LNCAP (cell line): ENCODE results near the gene NOL3.

Experiments used
- TF ChIP-seq, protein P1 (sequence below): fragments of 450-650 bp; IDR thresholded peaks from 2 replicates; pipeline ENCODE4 v1.5.1; 2017; ENCODE audit warnings: mild to moderate bottlenecking

NOL3 gene

DNA sequence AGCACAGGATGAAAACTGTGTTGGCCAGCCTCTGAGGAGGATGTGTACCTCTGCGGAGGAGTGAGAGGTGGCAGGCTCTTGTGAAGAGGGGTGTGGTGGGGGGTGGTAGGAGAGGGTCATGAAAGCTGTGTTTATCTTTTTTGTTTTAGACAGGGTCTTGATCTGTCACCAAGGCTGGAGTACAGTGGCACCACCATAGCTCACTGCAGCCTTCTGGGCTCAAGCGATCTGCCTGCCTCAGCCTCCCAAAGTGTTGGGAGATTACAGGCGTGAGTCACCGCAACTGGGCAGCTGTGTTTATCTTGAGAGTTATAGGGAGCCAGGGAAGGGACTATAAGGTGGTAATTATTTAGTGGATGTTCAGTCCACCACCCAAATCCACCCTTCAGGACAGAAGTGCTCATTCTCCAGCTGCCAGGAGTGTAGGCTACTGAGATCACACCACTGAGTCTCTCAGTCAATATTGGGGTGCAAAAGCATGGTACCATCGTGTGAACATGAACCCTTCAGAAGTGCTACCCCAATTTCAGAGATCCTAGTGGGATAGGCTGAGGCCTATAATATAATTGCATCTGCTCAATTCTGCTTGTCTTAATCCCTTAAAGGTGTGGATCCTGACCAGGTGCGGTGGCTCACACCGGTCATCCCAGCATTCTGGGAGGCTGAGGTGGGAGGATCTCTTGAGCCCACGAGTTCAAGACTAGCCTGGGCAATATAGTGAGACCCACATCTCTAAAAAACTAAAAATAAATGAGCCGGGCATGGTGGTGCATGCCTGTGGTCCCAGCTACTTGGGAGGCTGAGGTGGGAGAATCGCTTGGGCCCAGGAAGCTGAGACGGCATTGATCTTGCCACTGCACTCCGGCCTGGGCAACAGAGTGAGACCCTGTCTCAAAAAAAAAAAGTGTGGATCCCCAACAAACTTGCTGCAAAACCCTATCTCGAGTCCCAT is 20.4 kb downstream of the NOL3 start:
- TF ChIP-seq, protein P1, sequence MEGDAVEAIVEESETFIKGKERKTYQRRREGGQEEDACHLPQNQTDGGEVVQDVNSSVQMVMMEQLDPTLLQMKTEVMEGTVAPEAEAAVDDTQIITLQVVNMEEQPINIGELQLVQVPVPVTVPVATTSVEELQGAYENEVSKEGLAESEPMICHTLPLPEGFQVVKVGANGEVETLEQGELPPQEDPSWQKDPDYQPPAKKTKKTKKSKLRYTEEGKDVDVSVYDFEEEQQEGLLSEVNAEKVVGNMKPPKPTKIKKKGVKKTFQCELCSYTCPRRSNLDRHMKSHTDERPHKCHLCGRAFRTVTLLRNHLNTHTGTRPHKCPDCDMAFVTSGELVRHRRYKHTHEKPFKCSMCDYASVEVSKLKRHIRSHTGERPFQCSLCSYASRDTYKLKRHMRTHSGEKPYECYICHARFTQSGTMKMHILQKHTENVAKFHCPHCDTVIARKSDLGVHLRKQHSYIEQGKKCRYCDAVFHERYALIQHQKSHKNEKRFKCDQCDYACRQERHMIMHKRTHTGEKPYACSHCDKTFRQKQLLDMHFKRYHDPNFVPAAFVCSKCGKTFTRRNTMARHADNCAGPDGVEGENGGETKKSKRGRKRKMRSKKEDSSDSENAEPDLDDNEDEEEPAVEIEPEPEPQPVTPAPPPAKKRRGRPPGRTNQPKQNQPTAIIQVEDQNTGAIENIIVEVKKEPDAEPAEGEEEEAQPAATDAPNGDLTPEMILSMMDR, result no peak

DNA sequence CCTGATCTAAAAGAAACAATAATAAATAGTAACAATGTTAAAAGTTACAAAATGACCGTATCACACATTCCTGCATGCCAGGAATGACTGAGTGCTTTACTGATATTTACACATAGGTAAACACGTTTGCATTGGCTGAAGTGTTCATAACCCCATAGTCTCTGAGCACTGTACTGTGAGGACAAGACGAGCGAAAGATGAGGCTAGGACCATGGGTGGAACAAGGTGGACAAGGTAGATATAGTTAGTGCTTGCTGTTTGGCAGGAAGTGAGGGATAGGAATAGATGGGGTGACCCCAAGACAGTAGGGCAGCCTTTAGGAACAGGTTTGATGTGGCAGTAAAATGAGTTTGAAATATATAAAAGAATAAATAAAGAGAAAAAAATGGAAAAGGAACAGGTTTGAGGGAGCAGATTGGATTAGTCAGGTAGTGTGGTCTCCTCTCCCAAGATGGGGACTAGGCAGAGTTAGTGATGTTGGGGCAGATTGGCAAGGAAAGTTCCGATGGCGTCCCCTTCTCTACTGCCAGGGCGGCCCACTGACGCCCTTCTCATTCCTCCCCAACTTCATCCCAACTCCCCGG is 21.2 kb downstream of the NOL3 start:
- TF ChIP-seq, protein P1, result no peak

DNA sequence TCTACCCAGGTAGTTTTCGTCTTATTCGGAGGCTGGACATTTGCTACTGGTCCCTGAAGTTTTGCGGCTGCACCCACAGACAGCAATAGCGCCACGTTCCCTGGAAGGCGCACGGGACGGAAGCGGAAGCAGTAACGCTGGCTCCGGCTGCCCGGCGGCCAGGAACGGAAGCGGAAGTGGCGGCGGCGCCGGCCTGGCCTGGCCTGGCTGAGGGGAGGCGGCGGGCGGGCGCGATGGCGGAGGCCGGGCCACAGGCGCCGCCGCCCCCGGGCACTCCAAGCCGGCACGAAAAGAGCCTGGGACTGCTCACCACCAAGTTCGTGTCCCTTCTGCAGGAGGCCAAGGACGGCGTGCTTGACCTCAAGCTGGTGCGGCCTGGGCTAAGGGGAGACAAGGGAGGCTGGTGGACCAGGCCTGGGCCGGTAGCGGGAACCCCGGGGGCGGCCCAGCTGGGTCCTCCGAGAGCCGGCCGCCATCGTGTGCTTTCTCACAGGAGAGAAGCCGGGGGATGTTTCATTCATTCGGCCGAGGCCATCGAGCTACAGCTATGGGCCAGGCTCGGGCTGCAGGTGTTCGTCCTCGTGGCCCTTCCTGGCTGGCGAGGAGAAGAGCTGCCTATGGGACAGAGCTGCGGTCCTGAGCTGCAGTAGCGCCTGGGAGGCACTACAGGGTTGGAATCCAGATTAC is 21.8 kb downstream of the NOL3 start, which contains the start of gene E2F4:
Gene E2F4 (plus strand): TSS at position 161 of the 687 bp plus-strand sequence. CDS start 73 bp downstream, at position 234.
- TF ChIP-seq, protein P1, result no peak

DNA sequence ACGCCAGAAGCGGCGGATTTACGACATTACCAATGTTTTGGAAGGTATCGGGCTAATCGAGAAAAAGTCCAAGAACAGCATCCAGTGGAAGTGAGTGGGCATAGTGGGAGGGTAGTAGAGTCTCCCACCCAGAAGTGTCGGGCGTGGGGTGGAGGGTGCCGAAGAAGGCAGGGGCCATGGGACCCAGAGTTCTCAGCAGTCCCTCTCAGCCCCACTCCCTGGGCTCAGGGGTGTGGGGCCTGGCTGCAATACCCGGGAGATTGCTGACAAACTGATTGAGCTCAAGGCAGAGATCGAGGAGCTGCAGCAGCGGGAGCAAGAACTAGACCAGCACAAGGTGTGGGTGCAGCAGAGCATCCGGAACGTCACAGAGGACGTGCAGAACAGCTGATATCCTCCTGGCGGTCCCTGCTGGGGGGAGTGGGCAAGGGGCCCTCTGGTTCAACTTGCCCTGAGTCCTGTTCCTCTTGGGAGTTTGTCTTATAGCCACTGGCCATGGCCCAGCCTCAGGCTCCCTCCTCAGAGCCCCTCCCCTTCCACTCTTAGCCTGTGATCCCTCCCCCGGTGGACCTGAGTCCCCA is 22.5 kb downstream of the NOL3 start:
- TF ChIP-seq, protein P1, result no peak

DNA sequence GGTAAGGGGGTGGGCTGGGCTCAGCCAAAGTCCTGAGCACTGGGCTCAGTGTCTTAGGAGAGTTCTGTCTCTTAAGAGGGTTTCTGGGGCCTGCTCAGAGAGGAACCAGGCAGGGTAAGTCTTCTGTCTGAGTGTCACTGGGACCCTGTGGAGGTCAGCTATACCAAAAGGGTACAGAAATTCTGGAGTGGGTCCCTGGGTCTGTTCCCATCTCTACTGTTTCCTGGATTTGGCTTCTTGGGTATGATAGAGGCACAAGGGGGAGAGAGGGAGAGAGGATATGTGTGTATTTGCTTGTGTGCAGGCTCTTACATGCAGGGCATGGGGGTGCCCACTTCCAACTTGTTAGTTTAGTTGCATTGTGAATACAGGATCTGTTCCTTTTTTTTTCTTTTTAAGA is 23.2 kb downstream of the NOL3 start:
- TF ChIP-seq, protein P1, result no peak

DNA sequence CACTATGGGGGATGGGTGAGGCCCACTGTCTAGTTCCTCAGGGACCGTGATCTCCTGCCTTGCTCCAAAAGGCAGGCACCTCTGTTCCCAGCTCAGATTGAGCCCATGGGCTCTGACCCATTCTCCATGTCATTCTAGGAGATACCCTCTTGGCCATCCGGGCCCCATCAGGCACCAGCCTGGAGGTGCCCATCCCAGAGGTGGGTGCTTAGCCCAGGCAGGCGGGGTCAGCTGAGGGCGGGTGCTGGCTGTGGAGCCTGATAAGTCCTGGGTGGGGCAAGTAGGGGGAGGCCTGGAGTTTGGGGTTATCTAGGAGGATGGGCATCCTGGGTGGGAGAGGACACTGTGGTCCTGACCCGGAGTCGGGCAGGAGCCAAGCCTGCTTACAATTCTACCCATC is 23.9 kb downstream of the NOL3 start:
- TF ChIP-seq, protein P1, result no peak

DNA sequence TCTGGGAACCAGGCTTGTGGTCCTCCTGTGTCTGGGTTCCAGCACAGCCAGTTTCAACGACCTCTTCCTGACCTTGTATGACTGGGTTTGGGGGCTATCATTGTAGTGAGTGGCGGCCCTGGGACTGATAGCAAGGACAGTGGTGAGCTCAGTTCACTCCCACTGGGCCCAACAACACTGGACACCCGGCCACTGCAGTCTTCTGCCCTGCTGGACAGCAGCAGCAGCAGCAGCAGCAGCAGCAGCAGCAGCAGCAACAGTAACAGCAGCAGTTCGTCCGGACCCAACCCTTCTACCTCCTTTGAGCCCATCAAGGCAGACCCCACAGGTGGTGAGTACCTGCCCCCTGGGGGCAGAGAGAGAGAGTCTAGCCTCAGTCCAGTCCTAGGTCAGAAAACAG is 25.3 kb downstream of the NOL3 start:
- TF ChIP-seq, protein P1, result no peak
